SH-SY5Y (cell line): ENCODE measurements around the gene MSL3B.

Experiments
- GATA2 ChIP-seq: IDR thresholded peaks from 2 replicates; pipeline ENCODE4 v1.6.1; 2011; ENCODE audit warnings: mild to moderate bottlenecking, low read depth, low read length
- GATA3 ChIP-seq: IDR thresholded peaks from 2 replicates; pipeline ENCODE4 v1.6.1; 2011; ENCODE audit warnings: low read depth, mild to moderate bottlenecking, low read length, moderate library complexity

The MSL3B gene

DNA sequence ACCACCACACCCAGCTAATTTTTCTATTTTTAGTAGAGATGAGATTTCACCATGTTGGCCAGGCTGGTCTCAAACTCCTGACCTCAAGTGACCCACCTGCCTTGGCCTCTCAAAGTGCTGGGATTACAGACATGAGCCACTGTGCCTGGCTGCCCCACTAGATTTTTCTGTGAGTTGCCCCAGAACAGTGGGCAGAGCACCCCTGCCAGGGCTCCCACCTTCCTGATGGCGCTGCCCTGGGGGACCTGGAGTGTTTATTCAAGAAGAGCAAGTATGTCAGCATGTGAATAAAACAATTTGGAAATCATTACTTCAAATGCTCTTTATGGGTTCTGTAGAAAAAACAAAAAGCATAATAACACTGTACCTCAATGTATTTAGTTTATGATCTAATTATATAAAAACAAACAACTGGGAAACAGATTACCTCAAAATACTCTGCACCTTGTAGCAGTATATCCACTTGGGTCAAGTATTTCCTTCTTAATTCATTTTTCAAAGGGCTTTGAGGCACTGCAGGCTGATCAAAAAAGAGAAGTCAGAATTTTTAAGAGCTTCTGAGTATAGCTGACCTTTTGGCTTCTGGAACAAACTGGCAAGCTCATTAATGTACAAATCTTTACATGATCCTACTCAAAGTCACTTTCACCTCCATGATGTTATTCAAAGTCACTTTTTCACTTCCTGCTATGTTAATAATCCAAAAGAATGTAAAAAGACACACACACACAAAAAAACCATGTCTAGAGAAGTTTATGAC, 22.7 kb downstream of the MSL3B start:
- TF ChIP-seq GATA2: no peak
- no peak for TF ChIP-seq GATA3

DNA sequence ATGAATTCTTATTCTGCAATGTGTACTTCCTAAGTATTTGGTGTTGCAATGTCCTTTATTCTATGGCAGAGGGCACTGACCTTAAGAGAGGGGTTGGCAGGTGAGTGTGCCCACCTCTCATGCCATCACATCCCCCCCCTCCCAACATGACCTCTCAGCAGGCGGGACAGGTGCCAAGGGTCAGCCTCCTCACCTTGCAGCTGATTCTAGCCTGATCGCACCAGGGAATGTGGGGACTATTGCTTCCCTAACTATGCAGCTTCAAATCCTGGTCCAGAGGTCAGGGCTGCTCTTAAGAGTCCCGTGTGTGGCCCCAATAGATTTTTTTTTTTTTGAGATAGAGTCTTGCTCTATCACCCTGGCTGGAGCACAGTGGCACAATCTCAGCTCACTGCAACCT, 23.4 kb downstream of the MSL3B start:
- TF ChIP-seq GATA2 (no peak), GATA3 (no peak)

DNA sequence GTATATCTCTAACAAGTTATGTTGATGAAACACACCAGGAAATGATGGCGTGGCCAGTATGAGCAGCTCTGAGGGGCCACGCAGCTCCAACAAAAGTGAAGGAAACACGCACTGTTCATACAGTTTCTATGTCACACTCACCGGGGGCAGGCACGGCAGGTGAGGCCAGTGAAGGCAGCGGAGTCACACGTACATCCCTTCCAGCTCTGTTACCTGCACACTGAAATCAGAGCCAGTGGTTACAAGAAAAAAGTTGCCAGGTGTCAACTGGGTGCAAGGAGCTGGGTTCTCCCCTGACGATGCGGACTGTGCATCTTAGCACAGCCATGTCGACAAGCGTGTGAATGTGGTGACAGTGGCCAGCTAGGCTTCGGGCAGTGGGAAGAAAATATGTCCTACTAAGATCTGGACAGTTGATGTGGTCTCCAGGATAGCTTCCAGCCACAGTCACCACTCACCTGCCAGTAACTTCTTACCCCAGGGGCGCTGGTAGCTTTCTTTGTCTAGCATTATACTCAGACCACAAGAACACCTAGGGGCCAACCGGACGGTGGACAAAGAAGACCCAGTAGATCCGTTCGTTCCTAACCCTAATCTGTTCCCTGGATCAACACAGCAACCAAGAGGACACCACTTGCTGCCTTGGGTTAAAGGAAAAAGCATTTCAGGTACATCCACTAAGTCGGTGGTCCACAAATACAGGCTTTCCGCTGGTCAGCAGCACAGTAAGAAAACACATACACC, 23.9 kb downstream of the MSL3B start:
- TF ChIP-seq GATA3 (no peak), GATA2 (no peak)

DNA sequence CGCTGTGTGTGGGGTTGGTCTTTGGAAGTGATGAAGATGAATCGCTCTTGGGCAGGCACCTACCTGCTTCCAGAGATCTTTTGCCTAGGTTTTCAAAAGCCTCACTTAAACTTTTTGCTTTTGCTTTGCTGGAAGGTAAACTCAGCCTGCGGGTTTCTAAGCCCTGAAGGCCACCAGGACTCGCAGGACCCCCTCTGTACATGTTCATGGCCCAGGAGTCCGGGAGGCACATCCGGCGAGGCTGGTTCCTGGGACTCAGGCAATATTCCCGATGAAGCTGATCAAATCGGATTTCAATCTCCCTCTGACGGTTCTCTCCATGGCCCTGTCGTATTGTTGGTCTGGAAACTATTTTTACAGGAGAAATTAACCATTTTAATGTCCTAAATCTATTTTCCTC, 27.0 kb downstream of the MSL3B start:
- no peak for TF ChIP-seq GATA3
- no peak for TF ChIP-seq GATA2

DNA sequence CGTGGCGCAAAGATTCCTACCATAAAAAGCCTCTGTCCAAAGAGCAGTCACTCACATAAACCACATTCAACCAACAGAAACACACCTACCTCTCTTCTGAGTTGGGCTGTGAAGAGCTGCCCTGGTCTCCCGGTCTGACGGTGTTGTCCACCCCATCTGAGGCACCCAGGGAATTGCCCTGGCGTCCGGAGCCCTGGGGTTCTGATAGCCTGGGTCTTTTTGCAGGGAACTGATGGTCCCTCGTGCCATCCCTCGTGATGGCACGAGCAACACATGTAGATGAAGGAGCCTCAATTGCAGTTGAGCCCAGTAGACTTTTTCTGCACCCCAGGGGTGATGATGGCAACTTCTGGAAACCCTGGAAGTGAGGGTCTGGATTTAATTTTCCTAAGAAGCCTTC, 27.7 kb downstream of the MSL3B start:
- TF ChIP-seq GATA2 (no peak), GATA3 (no peak)

DNA sequence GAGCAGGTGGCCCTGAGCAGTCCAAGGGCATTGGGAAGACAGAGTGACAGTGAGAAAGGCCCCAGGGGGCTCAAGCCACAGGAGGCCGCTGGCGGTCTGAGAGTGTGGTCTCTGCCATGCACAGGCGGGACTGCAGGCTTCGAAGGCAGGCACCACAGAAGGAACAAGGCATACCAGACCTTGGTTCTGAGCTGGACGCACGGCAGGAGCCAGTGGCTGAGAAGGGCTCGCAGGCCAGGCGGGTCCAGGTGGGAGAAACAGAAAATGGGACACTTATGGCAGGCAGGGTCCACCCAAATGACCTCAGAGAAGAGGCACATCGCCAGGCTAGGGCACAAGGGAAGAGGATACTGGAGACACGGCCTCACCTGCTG, 28.8 kb downstream of the MSL3B start:
- TF ChIP-seq GATA2: no peak
- no peak for TF ChIP-seq GATA3

DNA sequence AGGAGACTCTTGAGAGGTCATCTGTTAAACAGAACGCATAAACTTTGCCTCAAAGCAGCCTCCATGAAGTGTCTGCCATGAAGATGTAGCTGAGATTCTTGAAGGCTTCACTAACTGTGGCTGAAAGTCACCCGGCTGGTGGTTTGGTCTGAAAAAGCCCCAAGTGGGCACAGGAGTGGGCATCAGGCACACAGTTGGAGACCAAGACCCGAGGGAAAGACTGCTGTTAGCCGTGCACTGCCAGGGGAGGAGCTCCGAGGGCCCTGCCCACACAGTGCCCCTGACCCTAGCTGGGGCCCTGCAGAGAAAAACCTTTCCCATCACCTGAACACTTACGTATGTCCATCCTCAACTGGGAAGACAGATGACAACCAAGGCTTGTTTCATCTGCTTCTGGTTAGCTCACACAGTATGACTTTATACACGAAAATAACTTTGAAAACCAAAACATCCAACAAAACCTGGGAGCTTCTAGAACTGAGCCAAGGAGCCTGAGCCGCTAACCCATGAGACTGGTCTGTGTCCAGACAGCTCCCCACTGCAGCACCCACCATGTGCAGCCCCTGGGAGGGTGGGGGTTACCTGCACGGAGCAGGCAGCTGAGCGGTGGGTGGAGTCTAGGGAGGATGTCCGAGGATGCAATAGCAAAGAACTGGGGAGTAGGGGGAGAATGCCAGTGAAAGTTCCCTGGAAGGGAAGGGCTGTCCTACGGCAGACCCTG, 29.3 kb downstream of the MSL3B start:
- TF ChIP-seq GATA3 (no peak), GATA2 (no peak)

DNA sequence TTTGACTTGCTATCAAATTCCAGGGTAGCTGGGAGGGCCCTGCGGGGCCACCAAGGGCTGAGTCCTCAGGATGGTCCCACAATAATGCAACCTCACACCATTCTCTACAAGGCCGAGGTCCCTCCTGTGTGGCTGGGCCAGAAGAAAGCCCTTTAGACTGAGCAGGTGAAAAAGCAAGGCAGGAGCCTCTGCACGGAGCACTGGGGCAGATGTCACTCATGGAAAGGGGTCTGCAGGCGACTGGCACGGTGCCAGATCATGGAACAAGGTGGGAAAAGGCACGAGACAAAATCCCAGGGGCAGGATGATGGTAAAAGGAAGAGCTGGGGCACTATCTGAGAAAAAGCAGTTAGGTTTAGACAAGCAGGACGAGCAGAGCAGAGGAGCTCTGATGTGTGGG, 29.9 kb downstream of the MSL3B start:
- no peak for TF ChIP-seq GATA2
- no peak for TF ChIP-seq GATA3

DNA sequence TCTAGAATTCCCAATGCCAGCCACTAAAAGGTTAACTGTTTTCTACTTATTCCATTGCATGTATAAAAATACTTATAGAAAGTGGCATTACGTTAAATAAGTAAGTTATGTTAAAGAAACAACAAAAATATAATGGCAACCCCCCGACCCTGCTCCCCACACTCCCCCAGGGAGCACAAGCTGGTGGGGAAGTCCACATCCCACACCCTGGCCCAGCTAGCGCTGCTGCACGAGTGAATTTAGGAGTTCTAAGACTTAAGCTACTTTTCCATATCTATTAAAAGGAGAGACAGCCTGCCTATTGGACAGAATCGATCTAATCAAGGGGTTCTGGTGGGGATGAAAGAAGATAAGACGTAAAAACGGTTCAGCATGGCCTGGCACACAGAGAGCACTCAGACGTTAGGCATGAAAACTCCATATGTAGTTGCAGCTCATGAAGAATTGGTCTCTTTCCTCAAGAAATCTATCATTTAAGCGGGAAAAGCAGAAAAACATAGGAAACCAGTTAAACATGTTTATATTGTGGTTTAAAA, 30.4 kb downstream of the MSL3B start:
- TF ChIP-seq GATA3 (no peak), GATA2 (peak; percentile 51)

DNA sequence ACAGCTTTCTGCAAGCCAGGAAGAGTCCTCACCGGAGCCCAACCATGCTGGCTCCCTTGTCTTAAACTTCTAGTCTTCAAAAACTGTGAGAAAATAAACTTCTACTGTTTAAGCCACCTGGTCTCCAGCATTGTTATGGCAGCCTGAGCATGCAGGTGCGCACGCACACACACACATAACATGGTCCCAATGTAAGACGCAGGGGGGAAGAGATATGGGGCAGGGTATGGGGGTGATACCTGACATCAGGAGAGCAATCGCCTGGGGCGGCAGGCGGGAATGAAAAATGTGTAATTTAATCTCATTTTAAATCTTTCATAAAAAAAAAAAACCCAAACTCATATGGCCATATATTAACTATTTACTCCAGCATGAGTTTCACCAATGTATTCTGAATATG, 31.8 kb downstream of the MSL3B start:
- TF ChIP-seq GATA3 (no peak), GATA2 (no peak)

DNA sequence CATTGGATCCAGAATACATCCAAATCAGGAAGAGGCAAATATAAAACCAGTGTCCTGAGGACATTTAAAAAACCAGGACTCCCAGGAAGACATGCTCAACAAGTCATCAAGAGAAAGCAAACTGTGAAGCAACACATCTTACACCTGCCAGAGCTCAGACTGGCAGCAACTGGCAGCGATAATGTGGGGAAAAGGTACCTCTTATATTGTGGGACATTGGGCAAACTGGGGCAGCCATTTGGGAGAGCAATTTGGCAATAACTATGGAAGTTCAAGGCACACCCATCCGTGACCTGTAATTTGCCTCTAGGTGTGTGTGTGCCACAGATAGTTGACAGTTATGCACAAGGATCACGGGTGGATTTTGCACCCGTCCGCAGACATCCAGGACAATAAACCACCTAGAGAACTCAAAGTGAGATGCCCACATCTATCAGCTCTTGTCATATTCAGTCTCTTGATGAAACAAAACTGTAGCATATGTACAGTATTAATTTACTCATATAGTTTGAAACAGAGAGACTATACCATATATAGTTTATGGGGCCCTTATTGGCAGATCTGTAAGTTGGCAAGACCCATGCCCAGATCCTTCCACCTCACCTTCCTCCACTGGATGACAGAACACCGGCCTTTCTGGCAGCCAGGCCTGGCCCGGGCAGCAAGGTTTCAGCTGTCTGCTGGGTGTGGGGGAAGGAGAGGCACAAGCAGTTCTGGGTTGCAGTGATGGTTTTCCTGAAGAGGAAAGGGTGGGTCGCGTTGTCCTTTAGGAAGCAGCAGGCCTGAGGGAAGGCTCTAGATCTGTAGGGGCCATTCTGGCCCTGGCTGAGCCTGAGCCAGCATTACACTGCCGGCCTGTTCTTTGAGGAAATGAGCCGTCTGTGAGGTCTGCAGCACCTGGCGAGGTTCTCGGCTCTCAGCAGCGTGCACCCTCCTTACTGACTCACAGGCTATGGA, 32.7 kb downstream of the MSL3B start:
- TF ChIP-seq GATA3 (no peak), GATA2 (no peak)

DNA sequence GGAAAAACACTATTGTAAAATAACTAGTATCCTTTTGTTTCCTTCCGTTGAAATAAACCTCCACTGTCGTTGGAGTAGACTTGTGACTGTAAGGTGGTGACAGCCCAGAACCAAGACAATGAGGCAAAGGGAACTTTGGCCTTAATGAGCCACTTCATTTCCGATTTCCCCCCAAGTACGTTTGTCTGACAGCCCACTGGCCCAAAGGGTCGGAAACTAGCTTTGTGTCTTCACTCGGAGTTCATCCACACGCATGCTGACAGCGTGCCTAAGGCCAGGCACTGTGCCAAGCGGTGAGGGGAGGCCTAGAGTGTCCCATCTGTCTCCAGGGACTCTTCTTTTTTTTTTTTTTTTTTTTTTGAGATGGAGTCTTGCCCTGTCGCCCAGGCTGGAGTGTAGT, 34.8 kb downstream of the MSL3B start:
- no peak for TF ChIP-seq GATA2
- no peak for TF ChIP-seq GATA3

DNA sequence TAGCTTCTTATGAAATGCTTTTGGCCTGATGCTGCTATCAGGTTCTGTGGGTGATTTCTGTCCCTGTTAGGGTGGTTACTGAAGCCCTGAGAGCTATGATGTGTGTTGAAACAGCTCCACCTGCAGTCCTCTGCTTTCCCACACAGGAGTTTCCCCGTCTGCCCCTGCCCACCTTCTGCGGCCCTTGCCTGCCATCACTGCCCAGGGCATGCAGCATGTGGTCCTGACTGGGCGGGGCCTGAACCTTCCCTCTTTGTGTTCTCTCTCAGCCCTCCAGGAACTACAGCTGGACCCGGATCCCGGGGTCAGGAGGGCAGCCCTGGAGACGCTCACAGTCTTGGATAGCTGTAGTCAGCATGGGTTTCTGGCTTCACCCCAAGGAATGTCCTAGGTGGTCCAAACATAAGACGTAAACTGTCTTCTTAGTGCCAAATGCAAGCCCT, 35.3 kb downstream of the MSL3B start:
- TF ChIP-seq GATA2 (no peak), GATA3 (no peak)
